K562 (cell line): ENCODE data around the gene NMNAT3. TPM values are rescaled to one million over a fixed set of nuclear protein-coding genes. Genes with fewer than 3 reads are reported as not detected.

Experiments
- ATAC-seq: fragments of 200-7000 bp; cut with Tn5 transposase; 3 replicates; pipeline ENCODE4 v1.9.1; 2020; ENCODE audit warnings: moderate library complexity
- BruUV-seq: library from RNA; stranded (reverse); fragments of 400-500 nt; replicated peaks from 2 replicates; lab custom pipeline; 2021; lab: Mats Ljungman, UMichigan
- CTCF ChIA-PET: fragments of 300-600 bp; formaldehyde crosslinking; extraction: SDS; loops from one replicate; lab custom pipeline; 2021; ENCODE audit warnings: low intra/inter-chr PET ratio; lab: Yijun Ruan, JAX
- POLR2A ChIA-PET: fragments of 300-600, 350-650 bp; sonication (Branson Sonifier 250); formaldehyde crosslinking; extraction: SDS; loops from one replicate; lab custom pipeline; 2021; ENCODE audit warnings: antibody characterized with exemption, inconsistent platforms; lab: Yijun Ruan, JAX
- DNase-seq, 4 experiments: peaks; one replicate each; pipeline versions ENCODE4 v3.0.0 to v3.0.0-alpha.2; 2011 to 2018; ENCODE audit warnings: low spot score in 3 of 4, mixed read lengths in 3 of 4; ENCODE audit errors: extremely low read depth in 1 of 4
- FAIRE-seq: peaks from 2 replicates; lab custom pipeline; 2011; peaks lifted over from hg19 to GRCh38; lab: Jason Lieb, UNC
- H2AFZ ChIP-seq: 2 replicates; pipeline ENCODE4 v1.6.0; 2011; ENCODE audit warnings: low read depth, low read length, control low read depth, inconsistent platforms
- H3K27ac ChIP-seq: fragments of 200-600 bp; 3 replicates; pipeline ENCODE4 v1.8.0; 2011; ENCODE audit warnings: low read depth, mild to moderate bottlenecking, control low read depth, inconsistent platforms, low read length, moderate library complexity, mixed read lengths; ENCODE audit errors: extremely low read depth
- H3K27me3 ChIP-seq, 2 experiments: fragments of 300-600 bp in 1 of 2; 2 replicates in 1 of 2; 3 replicates in 1 of 2; pipeline versions ENCODE4 v1.6.0 to v1.8.0; 2011; ENCODE audit warnings: inconsistent platforms in 2 of 2, low read length in 2 of 2, mild to moderate bottlenecking in 1 of 2, mixed read lengths in 1 of 2, moderate library complexity in 1 of 2; ENCODE audit not compliant: control insufficient read depth in 2 of 2, insufficient read depth in 2 of 2
- H3K36me3 ChIP-seq: fragments of 300-600 bp; 3 replicates; pipeline ENCODE4 v1.8.0; 2011; ENCODE audit warnings: mild to moderate bottlenecking, low read length, inconsistent platforms; ENCODE audit not compliant: control insufficient read depth, insufficient read depth
- H3K4me1 ChIP-seq, 2 experiments: fragments of 200-600 bp in 1 of 2; replicated peaks in 1 of 2; 2 replicates in 1 of 2; 3 replicates in 1 of 2; pipeline versions ENCODE4 v1.5.1 to v1.8.0; 2011; ENCODE audit warnings: inconsistent platforms in 2 of 2, low read length in 2 of 2, mild to moderate bottlenecking in 1 of 2, mixed read lengths in 1 of 2, moderate library complexity in 1 of 2; ENCODE audit not compliant: control insufficient read depth in 2 of 2, insufficient read depth in 2 of 2
- H3K4me2 ChIP-seq: 2 replicates; pipeline ENCODE4 v1.6.1; 2011; ENCODE audit warnings: low read length, control low read depth, inconsistent platforms, mixed read lengths; ENCODE audit not compliant: insufficient read depth
- H3K4me3 ChIP-seq: fragments of 200-600 bp; sonication (generic), shearing (Covaris generic); 2 replicates; pipeline ENCODE4 v1.5.1; 2016; ENCODE audit warnings: control low read depth, inconsistent platforms
- H3K79me2 ChIP-seq: fragments of 200-600 bp; 3 replicates; pipeline ENCODE4 v1.8.0; 2011; ENCODE audit warnings: low read length, inconsistent platforms; ENCODE audit not compliant: control insufficient read depth, insufficient read depth
- H3K9ac ChIP-seq, 2 experiments: 2 replicates each; pipeline versions ENCODE4 v1.6.0 to v1.6.1; 2011; ENCODE audit warnings: low read depth in 2 of 2, low read length in 2 of 2, control low read depth in 1 of 2, inconsistent platforms in 1 of 2, mild to moderate bottlenecking in 1 of 2, mixed read lengths in 1 of 2; ENCODE audit not compliant: insufficient read depth in 1 of 2
- H3K9me1 ChIP-seq: one replicate; pipeline ENCODE4 v1.6.0; 2011; ENCODE audit warnings: inconsistent platforms, mild to moderate bottlenecking, low read length, moderate library complexity; ENCODE audit not compliant: control insufficient read depth, insufficient read depth
- H3K9me3 ChIP-seq: replicated peaks from 2 replicates; pipeline ENCODE4 v1.5.1; 2011; ENCODE audit warnings: low read depth, low read length, inconsistent platforms; ENCODE audit not compliant: control insufficient read depth, insufficient read depth
- H4K20me1 ChIP-seq: replicated peaks from 2 replicates; pipeline ENCODE4 v1.6.1; 2011; ENCODE audit warnings: low read length, inconsistent platforms, mixed read lengths; ENCODE audit not compliant: control insufficient read depth, insufficient read depth
- RAD21 ChIP-seq, 2 experiments: fragments of 250-450 bp in 1 of 2; fragments of 450-650 bp in 1 of 2; sonication (Bioruptor Pico) in 1 of 2; formaldehyde crosslinking in 1 of 2; IDR thresholded peaks in 1 of 2; conservative IDR thresholded peaks in 1 of 2; 2 replicates each; pipeline versions ENCODE4 v1.4.0 to v1.8.0; 2020 to 2022; ENCODE audit warnings: mild to moderate bottlenecking in 2 of 2, moderate library complexity in 1 of 2
- ZNF232 ChIP-seq: sonication (generic); formaldehyde crosslinking; IDR thresholded peaks from 2 replicates; pipeline ENCODE4 v1.8.0; 2022; ENCODE audit warnings: mild to moderate bottlenecking, missing genetic modification reagents
- WGBS: fragments of 100-300 bp; shearing (Covaris generic); methylation state at CpG from one replicate; pipeline ENCODE4 v1.1.6; 2016; ENCODE audit warnings: low coverage, mixed read lengths; ENCODE audit not compliant: insufficient coverage; ENCODE audit errors: missing lambda C conversion rate; 5-methylcytosine and 5-hydroxymethylcytosine counted together
- in situ Hi-C: fragments of 300-500 bp; cut with MboI; formaldehyde crosslinking; loops from 4 replicates; pipeline ENCODE4 v1.15.0; 2018; ENCODE audit warnings: inconsistent platforms, mixed read lengths
- intact Hi-C: fragments of 100-400 bp; cut with micrococcal nuclease; formaldehyde crosslinking; loops from 2 replicates; pipeline ENCODE4 v1.14.2; 2022
- polyA plus RNA-seq, 8 experiments: library from polyadenylated mRNA; depleted of rRNA in 4 of 8; stranded (reverse) in 5 of 8; unstranded in 3 of 8; fragments of >200 nt; fragmentation: Nextera tagmentation in 2 of 8; fragmentation: Illumina TruSeq in 1 of 8; extraction: Ambion mirVana in 2 of 8; extraction: Trizol in 1 of 8; gene quantifications; 2 replicates each; pipeline versions ENCODE4 v1.2.1 to v1.2.3, GENCODE V29; 2011 to 2014; ENCODE audit warnings: inconsistent platforms in 1 of 8, missing spikeins in 1 of 8
- total RNA-seq, 7 experiments: library from RNA; depleted of rRNA in 6 of 7; stranded (reverse); fragments of >200 nt in 6 of 7; fragmentation: Illumina TruSeq in 2 of 7; extraction: Trizol in 2 of 7; gene quantifications; 2 replicates each; pipeline versions ENCODE4 v1.2.1 to v1.2.3, GENCODE V29; 2011 to 2021; ENCODE audit warnings: low replicate concordance in 1 of 7
- TF ChIP-seq, protein P1 (sequence below), 3 experiments: IDR thresholded peaks in 2 of 3; conservative IDR thresholded peaks in 1 of 3; 2 replicates each; pipeline ENCODE4 v1.5.1; 2011 to 2012; ENCODE audit warnings: low read length in 3 of 3, mild to moderate bottlenecking in 3 of 3, control low read depth in 2 of 3, improper control_type of control experiment in 1 of 3, inconsistent platforms in 1 of 3, low read depth in 1 of 3, mixed read lengths in 1 of 3, moderate library complexity in 1 of 3; ENCODE audit not compliant: insufficient read depth in 2 of 3
- TF ChIP-seq, protein P2 (sequence below), 2 experiments: fragments of 450-650 bp; formaldehyde crosslinking in 1 of 2; IDR thresholded peaks; 2 replicates each; pipeline versions ENCODE4 v1.4.0 to v1.6.1; 2014 to 2020; ENCODE audit warnings: mild to moderate bottlenecking in 2 of 2, borderline replicate concordance in 1 of 2, low read depth in 1 of 2
- TF ChIP-seq, protein P3 (sequence below): IDR thresholded peaks from 2 replicates; pipeline ENCODE4 v1.6.1; 2011; ENCODE audit not compliant: insufficient read length; ENCODE audit errors: extremely low read depth

The NMNAT3 gene
- total and polyA plus RNA-seq, 9 of the 15 experiments (the other 6 are each of a cell fraction or from before 2014, with no cell fraction given): 2.3 to 12.5 (median 6.6) TPM

DNA sequence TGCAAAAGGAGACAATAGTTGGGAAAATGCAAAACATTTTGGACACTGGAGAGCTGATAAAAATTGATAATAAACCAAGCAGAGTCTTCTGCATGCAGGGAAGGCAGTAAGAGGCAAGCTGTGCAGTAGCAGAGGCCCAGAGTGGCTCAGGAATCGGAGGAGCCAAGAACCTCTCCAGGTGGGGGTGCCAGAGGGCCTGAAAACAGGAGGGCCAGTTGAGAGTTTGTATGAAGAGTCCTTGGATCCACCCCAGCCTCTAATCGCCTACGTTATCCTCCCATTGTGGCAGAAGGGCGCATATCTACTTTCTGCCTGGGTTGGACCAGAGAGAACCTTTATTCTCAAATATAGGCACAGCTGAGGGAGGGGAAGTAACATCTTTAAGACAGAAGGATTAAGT is 89.3 kb downstream of the NMNAT3 start:
- POLR2A ChIA-PET: no interaction called here
- Histone ChIP-seq H4K20me1 (no peaks in the 10 kb centered on the region; the same call in 1 of the 2 replicates), H3K4me1 (no peaks in the 10 kb centered on the region), H2AFZ (no peak overlapping the region), H3K4me3 (no peak overlapping the region), H3K27me3 (peaks cover 0 to 14% of the 10 kb centered on the region in 2 experiments; a peak in 1 of 5 replicates), H3K9ac (no peak overlapping the region), H3K27ac (no peak overlapping the region), H3K9me3 (no peaks in the 10 kb centered on the region), H3K9me1 (no peaks in the 10 kb centered on the region), H3K4me2 (no peak overlapping the region), H3K79me2 (no peaks in the 10 kb centered on the region), H3K36me3 (no peaks in the 10 kb centered on the region)
- CTCF ChIA-PET: no interaction called here
- in situ Hi-C loops: no loop called here
- WGBS: 2% methylated on average over 4 of the region's 4 CpGs
- DNase-seq (peak; percentile 12 to 58 (median 28)), FAIRE-seq (no peak), ATAC-seq (peak; percentile 79)
- intact Hi-C loops: no loop called here
- BruUV-seq: no TSS peak
- TF ChIP-seq, protein P1, sequence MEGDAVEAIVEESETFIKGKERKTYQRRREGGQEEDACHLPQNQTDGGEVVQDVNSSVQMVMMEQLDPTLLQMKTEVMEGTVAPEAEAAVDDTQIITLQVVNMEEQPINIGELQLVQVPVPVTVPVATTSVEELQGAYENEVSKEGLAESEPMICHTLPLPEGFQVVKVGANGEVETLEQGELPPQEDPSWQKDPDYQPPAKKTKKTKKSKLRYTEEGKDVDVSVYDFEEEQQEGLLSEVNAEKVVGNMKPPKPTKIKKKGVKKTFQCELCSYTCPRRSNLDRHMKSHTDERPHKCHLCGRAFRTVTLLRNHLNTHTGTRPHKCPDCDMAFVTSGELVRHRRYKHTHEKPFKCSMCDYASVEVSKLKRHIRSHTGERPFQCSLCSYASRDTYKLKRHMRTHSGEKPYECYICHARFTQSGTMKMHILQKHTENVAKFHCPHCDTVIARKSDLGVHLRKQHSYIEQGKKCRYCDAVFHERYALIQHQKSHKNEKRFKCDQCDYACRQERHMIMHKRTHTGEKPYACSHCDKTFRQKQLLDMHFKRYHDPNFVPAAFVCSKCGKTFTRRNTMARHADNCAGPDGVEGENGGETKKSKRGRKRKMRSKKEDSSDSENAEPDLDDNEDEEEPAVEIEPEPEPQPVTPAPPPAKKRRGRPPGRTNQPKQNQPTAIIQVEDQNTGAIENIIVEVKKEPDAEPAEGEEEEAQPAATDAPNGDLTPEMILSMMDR (IDR thresholded peaks at IDR 0.05 in 2 of 3, conservative IDR thresholded peaks at IDR 0.05 in 1 of 3; ENCODE audit: insufficient read depth in 2 of 3, low read depth in 1 of 3, low read length in 3 of 3): peak; percentile 36 to 57 (median 40); a peak in 4 of 6 replicates
- TF ChIP-seq RAD21 (CRISPR knock-in tag; conservative IDR thresholded peaks at IDR 0.05 in 1 of 2, IDR thresholded peaks at IDR 0.05 in 1 of 2): peak; percentile 39 to 58; a peak in 2 of 4 replicates
- TF ChIP-seq, protein P2, sequence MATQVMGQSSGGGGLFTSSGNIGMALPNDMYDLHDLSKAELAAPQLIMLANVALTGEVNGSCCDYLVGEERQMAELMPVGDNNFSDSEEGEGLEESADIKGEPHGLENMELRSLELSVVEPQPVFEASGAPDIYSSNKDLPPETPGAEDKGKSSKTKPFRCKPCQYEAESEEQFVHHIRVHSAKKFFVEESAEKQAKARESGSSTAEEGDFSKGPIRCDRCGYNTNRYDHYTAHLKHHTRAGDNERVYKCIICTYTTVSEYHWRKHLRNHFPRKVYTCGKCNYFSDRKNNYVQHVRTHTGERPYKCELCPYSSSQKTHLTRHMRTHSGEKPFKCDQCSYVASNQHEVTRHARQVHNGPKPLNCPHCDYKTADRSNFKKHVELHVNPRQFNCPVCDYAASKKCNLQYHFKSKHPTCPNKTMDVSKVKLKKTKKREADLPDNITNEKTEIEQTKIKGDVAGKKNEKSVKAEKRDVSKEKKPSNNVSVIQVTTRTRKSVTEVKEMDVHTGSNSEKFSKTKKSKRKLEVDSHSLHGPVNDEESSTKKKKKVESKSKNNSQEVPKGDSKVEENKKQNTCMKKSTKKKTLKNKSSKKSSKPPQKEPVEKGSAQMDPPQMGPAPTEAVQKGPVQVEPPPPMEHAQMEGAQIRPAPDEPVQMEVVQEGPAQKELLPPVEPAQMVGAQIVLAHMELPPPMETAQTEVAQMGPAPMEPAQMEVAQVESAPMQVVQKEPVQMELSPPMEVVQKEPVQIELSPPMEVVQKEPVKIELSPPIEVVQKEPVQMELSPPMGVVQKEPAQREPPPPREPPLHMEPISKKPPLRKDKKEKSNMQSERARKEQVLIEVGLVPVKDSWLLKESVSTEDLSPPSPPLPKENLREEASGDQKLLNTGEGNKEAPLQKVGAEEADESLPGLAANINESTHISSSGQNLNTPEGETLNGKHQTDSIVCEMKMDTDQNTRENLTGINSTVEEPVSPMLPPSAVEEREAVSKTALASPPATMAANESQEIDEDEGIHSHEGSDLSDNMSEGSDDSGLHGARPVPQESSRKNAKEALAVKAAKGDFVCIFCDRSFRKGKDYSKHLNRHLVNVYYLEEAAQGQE (IDR thresholded peaks at IDR 0.05; ENCODE audit: borderline replicate concordance): peak; percentile 37; the same call in 1 of the 2 replicates
- TF ChIP-seq, protein P2 (CRISPR knock-in tag; IDR thresholded peaks at IDR 0.05; ENCODE audit: low read depth): no peak
- no peak for TF ChIP-seq ZNF232 (CRISPR knock-in tag)
- TF ChIP-seq, protein P3, sequence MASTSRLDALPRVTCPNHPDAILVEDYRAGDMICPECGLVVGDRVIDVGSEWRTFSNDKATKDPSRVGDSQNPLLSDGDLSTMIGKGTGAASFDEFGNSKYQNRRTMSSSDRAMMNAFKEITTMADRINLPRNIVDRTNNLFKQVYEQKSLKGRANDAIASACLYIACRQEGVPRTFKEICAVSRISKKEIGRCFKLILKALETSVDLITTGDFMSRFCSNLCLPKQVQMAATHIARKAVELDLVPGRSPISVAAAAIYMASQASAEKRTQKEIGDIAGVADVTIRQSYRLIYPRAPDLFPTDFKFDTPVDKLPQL: no peak
- TF ChIP-seq, all 486 proteins: peak for 3
